K562 (cell line): Measurements from ENCODE around the gene WTAP. TPM values are rescaled to one million over a fixed set of nuclear protein-coding genes. Genes with fewer than 3 reads are reported as not detected.

Experiments
- ARNT ChIP-seq, 2 experiments: fragments of 450-650 bp; IDR thresholded peaks; 2 replicates each; pipeline ENCODE4 v1.6.1; 2016; ENCODE audit warnings: mild to moderate bottlenecking in 1 of 2
- BHLHE40 ChIP-seq: IDR thresholded peaks from 2 replicates; pipeline ENCODE4 v1.6.1; 2011; ENCODE audit warnings: low read length, improper control_type of control experiment
- CREM ChIP-seq: IDR thresholded peaks from 2 replicates; pipeline ENCODE4 v1.6.1; 2014; ENCODE audit warnings: antibody characterized with exemption, low read depth
- ELF1 ChIP-seq: fragments of 200-800 bp; sonication (Bioruptor generic); IDR thresholded peaks from 2 replicates; pipeline ENCODE4 v1.6.1; 2016; ENCODE audit warnings: missing genetic modification characterization, missing compliant biosample characterization
- KLF6 ChIP-seq: fragments of 250-450 bp; sonication (Bioruptor Pico); IDR thresholded peaks from 2 replicates; pipeline ENCODE4 v1.4.0; 2020; ENCODE audit warnings: mild to moderate bottlenecking, moderate library complexity, borderline replicate concordance
- MYC ChIP-seq, 2 experiments: fragments of 250-450 bp in 1 of 2; sonication (Bioruptor Pico) in 1 of 2; IDR thresholded peaks; 2 replicates each; pipeline versions ENCODE4 v1.5.1 to v1.6.1; 2012 to 2021; ENCODE audit warnings: low read depth in 2 of 2, borderline replicate concordance in 1 of 2, improper control_type of control experiment in 1 of 2, low read length in 1 of 2, mild to moderate bottlenecking in 1 of 2, moderate library complexity in 1 of 2
- NR2C2 ChIP-seq, 2 experiments: fragments of 200-800 bp in 1 of 2; sonication (Bioruptor generic) in 1 of 2; sonication (generic) in 1 of 2; formaldehyde crosslinking in 1 of 2; IDR thresholded peaks; 2 replicates each; pipeline versions ENCODE4 v1.6.1 to v1.8.0; 2016 to 2022; ENCODE audit warnings: mild to moderate bottlenecking in 1 of 2, missing compliant biosample characterization in 1 of 2, missing genetic modification characterization in 1 of 2, missing genetic modification reagents in 1 of 2
- PML ChIP-seq: IDR thresholded peaks from 2 replicates; pipeline ENCODE4 v1.6.1; 2012; ENCODE audit warnings: low read length, inconsistent platforms
- RBBP5 ChIP-seq: fragments of 200-600 bp; sonication (generic); IDR thresholded peaks from 2 replicates; pipeline ENCODE4 v1.6.1; 2012; ENCODE audit warnings: borderline replicate concordance, mild to moderate bottlenecking, low read length, control low read depth, inconsistent platforms; ENCODE audit not compliant: insufficient read depth, poor library complexity, severe bottlenecking
- SIN3B ChIP-seq: fragments of 450-650 bp; IDR thresholded peaks from 2 replicates; pipeline ENCODE4 v1.6.1; 2017; ENCODE audit warnings: low read depth, mild to moderate bottlenecking, moderate library complexity
- THRB ChIP-seq: fragments of 450-650 bp; formaldehyde crosslinking; conservative IDR thresholded peaks from 2 replicates; pipeline ENCODE4 v1.4.0; 2022; ENCODE audit warnings: mild to moderate bottlenecking, missing genetic modification characterization
- ZBTB17 ChIP-seq: fragments of 450-650 bp; formaldehyde crosslinking; IDR thresholded peaks from 2 replicates; pipeline ENCODE4 v1.4.0; 2020; ENCODE audit warnings: mild to moderate bottlenecking
- ZNF263 ChIP-seq: sonication (generic); formaldehyde crosslinking; IDR thresholded peaks from 2 replicates; pipeline ENCODE4 v1.8.0; 2022; ENCODE audit warnings: mild to moderate bottlenecking, missing genetic modification reagents, borderline replicate concordance
- ZNF347 ChIP-seq: fragments of 450-650 bp; formaldehyde crosslinking; IDR thresholded peaks from 2 replicates; pipeline ENCODE4 v1.4.0; 2020; ENCODE audit warnings: low read depth, mild to moderate bottlenecking, moderate library complexity
- ZSCAN32 ChIP-seq: fragments of 450-650 bp; formaldehyde crosslinking; IDR thresholded peaks from 2 replicates; pipeline ENCODE4 v1.4.0; 2020; ENCODE audit warnings: mild to moderate bottlenecking, moderate library complexity
- polyA plus RNA-seq, 8 experiments: library from polyadenylated mRNA; depleted of rRNA in 4 of 8; stranded (reverse) in 5 of 8; unstranded in 3 of 8; fragments of >200 nt; fragmentation: Nextera tagmentation in 2 of 8; fragmentation: Illumina TruSeq in 1 of 8; extraction: Ambion mirVana in 2 of 8; extraction: Trizol in 1 of 8; gene quantifications; 2 replicates each; pipeline versions ENCODE4 v1.2.1 to v1.2.3, GENCODE V29; 2011 to 2014; ENCODE audit warnings: inconsistent platforms in 1 of 8, missing spikeins in 1 of 8
- total RNA-seq, 7 experiments: library from RNA; depleted of rRNA in 6 of 7; stranded (reverse); fragments of >200 nt in 6 of 7; fragmentation: Illumina TruSeq in 2 of 7; extraction: Trizol in 2 of 7; gene quantifications; 2 replicates each; pipeline versions ENCODE4 v1.2.1 to v1.2.3, GENCODE V29; 2011 to 2021; ENCODE audit warnings: low replicate concordance in 1 of 7
- TF ChIP-seq, protein P1 (sequence below): fragments of 450-650 bp; IDR thresholded peaks from 2 replicates; pipeline ENCODE4 v1.7.1; 2018; ENCODE audit warnings: mild to moderate bottlenecking, low read depth; ENCODE audit not compliant: partially characterized antibody
- TF ChIP-seq, protein P2 (sequence below), 2 experiments: fragments of 450-650 bp; IDR thresholded peaks; 2 replicates each; pipeline ENCODE4 v1.6.1; 2016

The WTAP gene
- total and polyA plus RNA-seq, 9 of the 15 experiments (the other 6 are each of a cell fraction or from before 2014, with no cell fraction given): 52.4 to 156 (median 110) TPM

- peak; percentile 64 for TF ChIP-seq RBBP5
- TF ChIP-seq ELF1: peak; percentile 97
- 0 out of 4 replicates have a peak, but pooled peaks of 1 of the 2 experiments have one; percentile 70 for TF ChIP-seq ARNT (IDR thresholded peaks at IDR 0.05)
- peak; percentile 80; the same call in 1 of the 2 replicates for TF ChIP-seq THRB (CRISPR knock-in tag)
- 0 out of 2 replicates have a peak, but pooled peaks have one; percentile 3 for TF ChIP-seq KLF6 (CRISPR knock-in tag)
- TF ChIP-seq NR2C2 (CRISPR knock-in tag; IDR thresholded peaks at IDR 0.05): peak; percentile 93
- TF ChIP-seq NR2C2 (tag; IDR thresholded peaks at IDR 0.05): peak; percentile 99
- TF ChIP-seq ZNF263 (CRISPR knock-in tag): peak; percentile 59; the same call in 1 of the 2 replicates
- TF ChIP-seq ZBTB17: 0 out of 2 replicates have a peak, but pooled peaks have one; percentile 35
- TF ChIP-seq PML: 0 out of 2 replicates have a peak, but pooled peaks have one; percentile 27
- TF ChIP-seq, protein P1, sequence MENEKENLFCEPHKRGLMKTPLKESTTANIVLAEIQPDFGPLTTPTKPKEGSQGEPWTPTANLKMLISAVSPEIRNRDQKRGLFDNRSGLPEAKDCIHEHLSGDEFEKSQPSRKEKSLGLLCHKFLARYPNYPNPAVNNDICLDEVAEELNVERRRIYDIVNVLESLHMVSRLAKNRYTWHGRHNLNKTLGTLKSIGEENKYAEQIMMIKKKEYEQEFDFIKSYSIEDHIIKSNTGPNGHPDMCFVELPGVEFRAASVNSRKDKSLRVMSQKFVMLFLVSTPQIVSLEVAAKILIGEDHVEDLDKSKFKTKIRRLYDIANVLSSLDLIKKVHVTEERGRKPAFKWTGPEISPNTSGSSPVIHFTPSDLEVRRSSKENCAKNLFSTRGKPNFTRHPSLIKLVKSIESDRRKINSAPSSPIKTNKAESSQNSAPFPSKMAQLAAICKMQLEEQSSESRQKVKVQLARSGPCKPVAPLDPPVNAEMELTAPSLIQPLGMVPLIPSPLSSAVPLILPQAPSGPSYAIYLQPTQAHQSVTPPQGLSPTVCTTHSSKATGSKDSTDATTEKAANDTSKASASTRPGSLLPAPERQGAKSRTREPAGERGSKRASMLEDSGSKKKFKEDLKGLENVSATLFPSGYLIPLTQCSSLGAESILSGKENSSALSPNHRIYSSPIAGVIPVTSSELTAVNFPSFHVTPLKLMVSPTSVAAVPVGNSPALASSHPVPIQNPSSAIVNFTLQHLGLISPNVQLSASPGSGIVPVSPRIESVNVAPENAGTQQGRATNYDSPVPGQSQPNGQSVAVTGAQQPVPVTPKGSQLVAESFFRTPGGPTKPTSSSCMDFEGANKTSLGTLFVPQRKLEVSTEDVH: peak; percentile 63
- TF ChIP-seq CREM: peak; percentile 90
- TF ChIP-seq ZSCAN32 (CRISPR knock-in tag): no peak
- TF ChIP-seq SIN3B: peak; percentile 58
- TF ChIP-seq, protein P2, sequence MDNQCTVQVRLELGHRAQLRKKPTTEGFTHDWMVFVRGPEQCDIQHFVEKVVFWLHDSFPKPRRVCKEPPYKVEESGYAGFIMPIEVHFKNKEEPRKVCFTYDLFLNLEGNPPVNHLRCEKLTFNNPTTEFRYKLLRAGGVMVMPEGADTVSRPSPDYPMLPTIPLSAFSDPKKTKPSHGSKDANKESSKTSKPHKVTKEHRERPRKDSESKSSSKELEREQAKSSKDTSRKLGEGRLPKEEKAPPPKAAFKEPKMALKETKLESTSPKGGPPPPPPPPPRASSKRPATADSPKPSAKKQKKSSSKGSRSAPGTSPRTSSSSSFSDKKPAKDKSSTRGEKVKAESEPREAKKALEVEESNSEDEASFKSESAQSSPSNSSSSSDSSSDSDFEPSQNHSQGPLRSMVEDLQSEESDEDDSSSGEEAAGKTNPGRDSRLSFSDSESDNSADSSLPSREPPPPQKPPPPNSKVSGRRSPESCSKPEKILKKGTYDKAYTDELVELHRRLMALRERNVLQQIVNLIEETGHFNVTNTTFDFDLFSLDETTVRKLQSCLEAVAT (IDR thresholded peaks at IDR 0.05): peak; percentile 42 to 71; a peak in 2 of 4 replicates
- no peak for TF ChIP-seq ZNF347 (CRISPR knock-in tag)
- no peak for TF ChIP-seq BHLHE40
- peak; percentile 89 for TF ChIP-seq MYC (IDR thresholded peaks at IDR 0.05; ENCODE audit: low read depth, low read length)
- no peak for TF ChIP-seq MYC (CRISPR knock-in tag; IDR thresholded peaks at IDR 0.05; ENCODE audit: borderline replicate concordance, low read depth)
Observed at GRCh38 chr6:159790149-159790955, 63.0 kb downstream of the WTAP start, which contains the start of gene MRPL18 (continued).
